NCI-H524 treated with DMSO at 0.1 percent for 48 hours (cell line): Measurements from ENCODE around the gene SNX5.

Source experiments
- DNase-seq: peaks from one replicate; lab custom pipeline; 2025; lab: John Stamatoyannopoulos, UW

The SNX5 gene

DNA sequence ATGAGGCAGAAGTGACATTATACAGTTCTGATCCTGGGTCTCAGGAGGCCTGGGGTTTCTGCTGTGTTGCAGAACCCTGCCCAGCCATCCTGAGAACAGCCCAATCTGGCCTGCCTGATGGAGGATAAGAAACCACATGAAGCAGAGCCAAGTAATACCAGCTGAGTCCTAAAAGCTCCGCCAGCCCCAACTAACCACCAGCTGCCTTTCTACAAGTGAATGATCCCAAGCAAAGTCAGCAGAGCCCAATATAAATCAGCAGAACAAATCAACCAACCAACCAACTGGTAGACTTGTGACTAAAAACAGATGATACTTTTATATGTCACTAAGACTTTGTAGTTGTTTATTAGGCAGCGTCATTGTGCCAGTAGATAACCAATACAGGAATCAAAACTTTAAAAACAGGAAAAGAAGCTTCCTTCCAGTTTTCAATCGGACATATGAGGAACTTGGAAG is 52.1 kb downstream of the SNX5 start:
- no peak for DNase-seq

DNA sequence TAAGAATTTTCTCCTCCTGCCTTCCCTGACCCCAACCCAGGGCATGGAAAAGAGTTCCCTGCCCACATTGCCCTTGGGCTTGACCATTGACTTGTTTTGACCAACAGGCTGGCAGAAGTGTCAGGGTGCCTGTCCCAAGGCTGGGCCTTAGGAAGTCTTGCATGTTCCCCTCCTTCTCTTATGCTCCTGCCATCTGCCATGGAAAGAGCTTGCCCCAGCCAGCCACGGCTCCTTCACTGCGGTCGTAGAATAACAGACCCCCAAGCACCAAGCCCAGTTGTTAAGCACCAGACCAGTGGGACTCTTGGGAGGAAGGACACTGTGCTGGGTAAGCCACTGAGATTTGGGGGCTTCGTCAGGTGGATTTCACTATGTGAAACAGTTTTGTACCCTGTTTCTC is 53.6 kb downstream of the SNX5 start:
- no peak for DNase-seq

DNA sequence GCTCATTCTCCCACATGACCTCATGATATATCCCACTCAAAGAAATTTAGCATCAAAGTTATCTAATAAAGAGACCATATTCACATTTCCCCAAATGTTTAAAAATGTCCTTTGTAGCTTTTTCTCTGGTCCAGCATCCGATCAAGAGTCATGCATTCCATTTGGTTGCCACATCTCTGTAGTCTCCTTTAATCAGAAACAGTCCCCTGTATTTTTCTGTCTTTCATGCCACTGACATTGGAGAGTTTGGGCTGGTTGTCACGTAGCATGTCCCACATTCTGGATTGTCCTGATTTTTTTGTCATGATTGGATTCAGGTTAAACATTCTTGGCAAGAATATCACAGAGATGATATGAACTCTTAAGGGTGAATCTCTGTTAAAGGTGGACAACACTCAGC is 55.7 kb downstream of the SNX5 start:
- DNase-seq: no peak

DNA sequence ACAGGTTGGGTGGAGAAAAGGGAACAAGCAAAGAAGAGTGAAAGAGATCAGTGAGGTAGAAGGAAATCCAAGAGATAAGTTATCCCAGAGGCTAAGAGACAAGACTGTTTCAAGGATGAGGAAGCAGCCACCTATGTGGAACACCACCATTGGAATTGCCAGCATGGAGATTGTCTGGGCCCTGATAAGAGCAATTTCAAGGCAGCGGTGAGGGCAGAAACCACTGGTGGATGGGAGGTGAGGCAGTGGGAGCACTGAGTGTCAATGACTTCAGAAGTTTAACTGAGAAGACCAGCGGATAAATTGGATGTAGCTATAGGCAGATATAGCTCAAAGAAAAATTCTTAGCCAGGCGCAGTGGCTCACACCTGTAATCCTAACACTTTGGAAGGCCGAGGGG is 56.7 kb downstream of the SNX5 start:
- no peak for DNase-seq

DNA sequence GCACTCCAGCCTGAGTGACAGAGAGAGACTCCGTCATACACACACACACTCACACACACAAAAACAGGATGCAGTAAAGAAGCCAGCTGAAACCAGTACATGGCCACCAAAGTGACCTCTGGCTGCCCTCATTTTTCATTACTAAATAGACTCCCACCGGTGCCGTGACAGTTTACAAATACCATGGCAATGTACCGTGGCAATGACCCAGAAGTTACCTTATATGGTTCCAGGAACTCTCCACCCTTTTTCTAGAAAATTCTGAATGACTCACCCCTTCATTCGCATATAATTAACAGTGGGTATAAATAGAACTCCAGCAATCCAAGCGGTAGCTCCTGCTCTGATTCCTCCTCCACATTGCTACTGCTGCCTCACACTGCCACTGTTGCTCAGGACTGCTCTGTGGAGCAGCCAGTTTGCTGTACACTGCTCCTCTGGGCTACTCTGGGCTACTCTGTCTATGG is 57.7 kb downstream of the SNX5 start:
- no peak for DNase-seq

DNA sequence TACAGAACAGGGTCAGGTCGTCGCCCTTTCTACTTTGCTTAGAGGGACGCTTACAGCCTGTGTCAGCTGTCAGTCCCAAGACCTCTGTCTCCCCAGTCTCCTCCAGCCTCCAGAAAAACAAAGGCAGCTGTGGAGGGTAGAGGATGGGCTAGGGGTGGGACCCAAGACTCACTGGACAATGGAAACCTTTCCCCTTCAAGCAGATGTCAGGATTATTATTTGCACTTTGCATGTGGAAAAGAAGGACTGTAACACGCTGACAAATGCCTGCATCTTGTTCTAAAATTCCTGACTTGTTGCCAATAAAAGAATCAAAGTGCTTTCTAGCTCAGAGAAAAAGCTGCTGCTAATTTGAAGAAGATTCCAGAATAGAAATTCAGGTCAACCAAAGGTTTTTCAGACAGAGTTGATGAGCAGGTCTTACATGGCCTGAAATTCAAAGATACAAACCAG is 58.7 kb downstream of the SNX5 start:
- no peak for DNase-seq

DNA sequence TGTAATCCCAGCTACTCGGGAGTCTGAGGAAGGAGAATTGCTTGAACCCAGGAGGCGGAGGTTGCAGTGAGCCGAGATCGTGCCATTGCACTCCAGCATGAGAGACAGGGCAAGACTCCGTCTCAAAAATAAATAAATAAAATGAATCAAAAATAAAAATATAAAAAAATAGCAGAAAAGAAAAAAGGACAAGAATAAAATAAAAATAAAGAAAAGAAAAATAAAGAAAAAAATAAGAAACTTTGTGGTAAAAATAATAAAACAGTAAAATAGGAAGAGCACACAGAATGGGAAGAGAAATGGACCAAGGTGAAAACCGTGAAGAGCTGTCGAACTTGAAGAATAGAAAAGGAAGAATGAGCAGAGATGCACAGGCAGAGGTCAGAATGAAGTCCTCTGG is 63.0 kb downstream of the SNX5 start:
- no peak for DNase-seq

DNA sequence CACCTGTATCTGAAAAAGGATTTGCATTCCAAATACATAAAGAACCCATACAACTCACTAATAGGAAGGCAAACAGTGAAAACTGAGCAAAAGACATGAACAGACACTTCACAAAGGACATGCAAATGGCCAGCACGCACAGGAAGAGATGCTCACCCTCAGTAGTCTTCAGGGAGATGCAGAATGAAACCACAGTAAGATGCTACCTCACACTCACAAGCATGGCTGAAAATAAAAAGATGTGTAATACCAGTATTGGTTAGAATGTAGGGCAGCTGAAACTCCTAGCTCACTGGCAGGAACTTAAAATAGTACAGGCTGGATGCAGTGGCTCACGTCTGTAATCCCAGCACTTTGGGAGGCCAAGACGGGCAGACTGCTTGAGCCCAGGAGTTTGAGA is 64.6 kb downstream of the SNX5 start:
- no peak for DNase-seq

DNA sequence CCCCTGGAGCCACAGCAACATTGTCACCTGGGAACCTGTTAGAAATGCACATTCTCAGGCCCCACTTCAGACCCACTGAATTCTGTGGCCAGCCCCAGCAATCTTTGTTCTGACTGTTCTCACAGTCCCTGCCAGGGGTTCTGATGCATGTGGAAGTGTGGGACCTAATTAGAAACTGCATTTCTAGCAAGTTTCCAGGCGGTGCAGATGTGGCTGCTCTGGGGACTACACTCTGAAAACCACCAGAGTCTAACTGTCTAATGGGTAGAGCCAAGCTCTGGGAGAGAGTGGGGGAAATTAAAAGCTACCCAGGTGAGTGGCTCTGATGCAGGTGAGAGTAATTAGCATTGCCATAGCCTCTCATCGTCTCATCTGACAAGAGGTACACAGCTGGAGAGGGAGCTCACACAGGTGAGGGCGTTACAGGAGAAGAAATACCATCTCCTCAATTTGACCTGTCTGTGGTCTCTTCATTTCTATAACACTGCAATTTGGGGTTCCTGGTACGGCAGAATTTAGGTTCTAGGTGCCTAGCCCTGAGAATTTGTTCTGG is 66.0 kb downstream of the SNX5 start:
- DNase-seq: no peak

DNA sequence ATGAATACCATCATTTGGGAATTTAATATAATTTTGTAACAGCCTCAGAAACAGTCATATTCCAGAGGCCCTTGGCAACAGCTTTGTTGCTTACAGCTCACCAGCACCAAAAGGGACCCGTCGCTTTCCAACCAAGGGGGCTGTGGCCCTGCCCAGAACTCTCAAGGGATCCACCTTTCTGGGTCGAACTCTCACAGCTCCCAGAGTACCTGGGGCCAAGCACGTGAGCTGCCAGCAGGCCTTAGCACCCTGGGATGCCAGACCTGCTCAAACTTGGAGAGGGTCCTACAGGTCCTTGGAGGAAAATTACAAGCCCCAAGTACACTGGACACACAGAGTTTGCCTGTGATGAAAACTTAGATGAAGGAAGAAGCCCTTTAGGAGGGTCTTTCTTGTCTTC is 66.6 kb downstream of the SNX5 start:
- DNase-seq: no peak

DNA sequence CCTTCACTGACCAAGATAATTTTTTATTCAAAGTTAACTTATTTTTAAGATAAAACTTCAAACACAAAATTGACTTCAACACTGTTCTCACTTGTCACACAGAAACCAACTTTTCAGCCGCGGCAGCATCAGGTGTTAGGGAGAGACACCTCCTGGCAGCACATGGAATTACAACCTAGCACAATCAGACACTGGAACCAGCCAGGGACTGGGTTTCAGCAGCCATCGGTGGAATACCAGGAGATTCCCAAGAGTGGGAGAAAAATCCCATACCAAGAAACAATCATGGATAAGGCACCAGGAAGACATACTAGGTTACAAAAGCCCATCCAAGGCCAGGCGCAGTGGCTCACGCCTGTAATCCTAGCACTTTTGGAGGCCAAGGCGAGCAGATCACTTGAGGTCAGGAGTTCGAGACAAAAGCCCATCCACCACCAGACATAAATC is 70.0 kb downstream of the SNX5 start:
- DNase-seq: no peak

DNA sequence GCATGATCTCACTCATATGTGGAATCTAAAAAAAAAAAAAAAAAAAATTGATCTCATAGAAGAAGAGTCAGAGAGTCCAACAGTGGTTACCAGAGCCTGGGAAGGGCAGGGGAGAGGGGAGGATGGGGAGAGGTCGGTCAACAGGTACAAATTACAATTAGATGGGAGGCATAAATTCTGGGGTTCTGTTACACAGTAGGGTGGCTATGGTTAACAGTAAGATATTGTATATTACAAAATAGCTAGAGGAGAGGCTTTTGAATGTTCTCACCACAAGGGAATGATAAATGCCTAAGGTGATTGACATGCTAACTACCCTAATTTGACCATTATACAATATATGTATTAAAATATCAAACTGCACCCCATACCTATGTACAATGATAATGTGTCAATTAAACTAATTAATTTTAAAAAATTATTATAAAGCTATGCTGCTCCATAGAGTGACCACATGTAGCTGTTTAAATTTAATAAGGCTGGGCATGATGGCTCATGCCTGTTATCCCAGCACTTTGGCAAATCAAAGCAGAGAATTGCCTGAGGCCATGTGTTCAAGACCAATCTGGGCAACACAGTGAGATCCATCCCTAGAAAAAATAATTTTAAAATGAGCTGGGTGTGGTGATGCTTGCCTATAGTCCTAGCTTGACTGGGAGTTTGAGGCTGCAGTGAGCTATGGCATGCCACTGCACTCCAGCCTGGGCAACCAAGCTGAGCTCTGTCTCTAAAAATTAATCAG is 70.9 kb downstream of the SNX5 start:
- DNase-seq: no peak

DNA sequence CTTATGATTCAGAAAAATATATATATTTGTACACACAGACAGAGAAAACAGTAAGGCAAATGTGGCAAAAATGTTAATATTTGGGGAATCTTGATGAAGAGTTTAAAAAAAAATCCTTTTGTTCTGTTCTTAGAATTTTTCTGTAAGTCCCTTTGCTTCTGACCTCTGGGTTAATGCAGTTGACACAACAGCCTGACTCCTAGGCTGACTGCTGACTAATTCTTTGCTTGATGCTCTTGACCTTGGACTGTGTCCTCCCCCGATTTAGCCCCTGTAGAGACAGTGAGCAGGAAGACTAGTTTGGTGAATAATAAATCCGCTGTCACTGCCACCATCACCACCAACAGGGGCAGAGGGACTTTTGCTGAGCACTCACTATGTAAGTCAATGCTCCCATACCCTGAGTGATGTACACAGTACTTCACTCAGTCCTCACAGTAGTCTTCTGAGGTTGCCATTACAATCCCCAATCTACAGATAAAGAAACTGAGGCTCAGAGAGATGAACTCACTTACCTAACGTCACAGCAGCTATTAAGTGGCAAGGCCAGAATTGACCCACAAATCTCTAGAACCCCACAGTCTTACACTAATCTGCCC is 71.7 kb downstream of the SNX5 start:
- DNase-seq: no peak

DNA sequence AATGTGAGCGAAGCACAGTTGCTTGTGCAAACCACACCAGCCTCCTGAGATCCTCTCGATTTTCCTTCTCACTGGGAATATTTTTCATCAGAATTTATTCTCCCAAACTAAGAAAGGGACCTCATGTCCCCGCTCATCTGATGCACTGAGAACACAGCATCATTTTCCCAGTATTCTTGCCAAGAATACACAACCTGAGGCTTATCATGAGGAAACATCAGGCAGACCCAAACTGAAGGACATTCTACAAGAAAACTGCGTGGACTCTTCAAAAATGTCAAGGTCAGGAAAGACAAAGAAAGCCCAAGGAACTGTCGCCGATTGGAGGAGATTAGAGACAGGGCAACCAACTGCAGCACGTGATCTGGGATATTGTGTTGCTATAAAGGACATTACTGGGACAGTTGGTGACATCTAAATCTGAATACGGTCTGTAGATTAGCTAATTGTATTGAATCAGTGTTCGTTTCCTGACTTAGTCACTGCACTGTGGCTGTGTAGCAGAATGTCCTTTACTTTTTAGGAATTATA is 72.3 kb downstream of the SNX5 start:
- no peak for DNase-seq

DNA sequence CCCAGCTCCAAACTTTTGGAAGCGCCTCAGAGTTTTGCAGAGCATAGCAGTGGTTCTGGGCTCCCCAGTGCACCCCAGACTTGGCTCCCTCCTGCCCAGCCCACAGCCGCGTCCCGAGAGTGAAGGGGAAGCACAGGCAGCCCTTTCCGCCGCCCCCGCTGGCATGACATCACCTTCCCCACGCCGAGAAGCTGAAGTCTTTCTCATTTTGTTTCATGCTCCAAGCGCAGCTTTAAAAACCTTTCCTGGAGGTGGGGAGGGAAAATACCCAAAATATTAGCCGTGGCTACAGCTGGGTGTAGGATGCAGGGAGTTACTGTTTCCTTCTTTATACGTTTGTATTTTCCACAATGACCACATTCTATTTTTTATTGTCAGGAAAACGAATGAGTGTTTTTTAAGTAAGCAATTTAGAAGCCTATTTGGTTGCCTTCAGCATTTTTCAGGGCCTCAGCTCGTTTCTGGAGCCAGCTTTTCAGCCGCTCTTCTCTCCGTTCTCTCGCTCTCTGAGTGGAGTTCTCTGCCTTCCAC is 72.9 kb downstream of the SNX5 start:
- DNase-seq: no peak

DNA sequence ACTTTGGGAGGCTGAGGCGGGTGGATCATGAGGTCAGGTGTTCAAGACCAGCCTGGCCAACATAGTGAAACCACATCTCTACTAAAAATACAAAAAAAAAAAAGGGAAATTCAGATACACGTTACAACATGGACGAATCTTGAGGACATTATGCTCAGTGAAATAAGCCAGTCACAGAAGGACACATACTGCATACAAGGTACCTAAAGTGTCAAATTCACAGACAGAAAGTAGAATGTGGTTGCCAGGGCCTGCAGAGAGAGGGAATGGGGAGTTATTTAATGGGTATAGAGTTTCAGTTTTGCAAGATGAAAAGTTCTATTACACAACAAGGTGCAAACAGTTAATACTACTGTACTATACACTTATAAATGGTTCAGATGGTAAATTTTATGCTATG is 75.1 kb downstream of the SNX5 start:
- no peak for DNase-seq

DNA sequence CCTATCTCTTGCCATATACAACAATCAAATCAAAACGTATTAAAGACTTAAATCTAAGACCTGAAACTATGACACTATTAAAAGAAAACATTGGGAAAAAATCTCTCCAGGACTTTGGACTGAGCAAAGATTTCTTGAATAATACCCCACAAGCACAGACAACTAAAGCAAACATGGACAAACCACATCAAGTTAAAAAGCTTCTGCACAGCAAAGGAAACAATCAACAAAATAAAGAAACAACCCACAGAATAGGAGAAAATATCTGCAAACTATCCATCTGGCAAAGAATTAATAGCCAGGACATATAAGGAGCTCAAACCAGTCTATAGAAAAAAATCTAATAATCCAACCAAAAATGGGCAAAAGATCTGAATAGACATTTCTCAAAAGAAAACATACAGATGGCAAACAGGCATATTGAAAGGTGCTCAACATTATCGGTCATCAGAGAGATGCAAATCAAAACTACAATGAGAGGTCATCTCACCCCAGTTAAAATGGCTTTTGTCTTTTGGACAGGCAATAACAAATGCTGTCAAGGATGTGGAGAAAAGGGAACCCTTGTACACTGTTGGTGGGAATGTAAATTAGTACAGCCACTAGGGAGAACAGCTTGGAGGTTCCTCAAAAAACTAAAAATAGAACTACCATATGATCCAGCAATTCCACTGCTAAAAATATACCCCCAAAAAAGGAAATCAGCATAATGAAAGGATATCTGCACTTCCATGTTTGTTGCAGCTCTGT is 76.2 kb downstream of the SNX5 start:
- no peak for DNase-seq
